Peyer's patch (tissue), 4 donors: ENCODE results near the gene NLGN1. TPM values are rescaled to one million over a fixed set of nuclear protein-coding genes. Genes with fewer than 3 reads are reported as not detected.

ENCODE experiments used
- DNase-seq, 3 donors: peaks; one replicate each; pipeline ENCODE4 v3.0.0-alpha.2; 2017 to 2019
- H3K27ac ChIP-seq, 4 donors: fragments of 200-600 bp; sonication (generic); one replicate each; pipeline ENCODE4 v1.5.1; 2016 to 2019
- H3K27me3 ChIP-seq, 2 donors: fragments of 200-600 bp; sonication (generic); one replicate each; pipeline ENCODE4 v1.5.1; 2019
- H3K36me3 ChIP-seq, 3 donors: fragments of 200-600 bp; sonication (generic); one replicate each; pipeline ENCODE4 v1.5.1; 2016 to 2019
- H3K4me1 ChIP-seq, 4 donors: fragments of 200-600 bp; sonication (generic); one replicate each; pipeline ENCODE4 v1.5.1; 2016 to 2019
- H3K4me3 ChIP-seq, 4 donors: fragments of 200-600 bp; sonication (generic); 1 replicate in 3 of 4; 2 replicates in 1 of 4; pipeline ENCODE4 v1.5.1; 2016 to 2019; ENCODE audit warnings: mild to moderate bottlenecking in 1 of 4
- H3K9me3 ChIP-seq, 4 donors: fragments of 200-600 bp; sonication (generic); one replicate each; pipeline ENCODE4 v1.5.1; 2016 to 2019; ENCODE audit warnings: mild to moderate bottlenecking in 1 of 4
- POLR2A ChIP-seq, 2 donors: fragments of 450-650 bp; IDR thresholded peaks; one replicate each; pipeline ENCODE4 v1.5.1; 2017; ENCODE audit warnings: antibody characterized with exemption in 2 of 2, mild to moderate bottlenecking in 2 of 2, moderate library complexity in 2 of 2
- total RNA-seq, 4 donors: library from RNA; depleted of rRNA; stranded (reverse); fragments of >200 nt; gene quantifications; one replicate each; pipeline ENCODE4 v1.1.0, GENCODE V29; 2016
- TF ChIP-seq, protein P1 (sequence below), 6 experiments: fragments of 450-650 bp in 4 of 6; fragments of 200-600 bp in 2 of 6; sonication (generic) in 1 of 6; IDR thresholded peaks; one replicate each; pipeline ENCODE4 v1.5.1; 2017 to 2019; ENCODE audit warnings: antibody characterized with exemption in 6 of 6, mild to moderate bottlenecking in 3 of 6, moderate library complexity in 1 of 6

Gene NLGN1
- total RNA-seq, 4 donors from 2014 or later = 0.18 to 3.3 (median 1.3) TPM

GRCh38 chr3:174168538-174169254, 771.2 kb downstream of the NLGN1 start:
- Histone ChIP-seq H3K4me1 (no peaks in the 10 kb centered on the region), H3K27ac (no peak overlapping the region), H3K9me3 (no peaks in the 10 kb centered on the region), H3K36me3 (no peaks in the 10 kb centered on the region), H3K27me3 (no peaks in the 10 kb centered on the region), H3K4me3 (no peak overlapping the region)
- TF ChIP-seq POLR2A (IDR thresholded peaks at IDR 0.05) = no peak
- TF ChIP-seq, protein P1, sequence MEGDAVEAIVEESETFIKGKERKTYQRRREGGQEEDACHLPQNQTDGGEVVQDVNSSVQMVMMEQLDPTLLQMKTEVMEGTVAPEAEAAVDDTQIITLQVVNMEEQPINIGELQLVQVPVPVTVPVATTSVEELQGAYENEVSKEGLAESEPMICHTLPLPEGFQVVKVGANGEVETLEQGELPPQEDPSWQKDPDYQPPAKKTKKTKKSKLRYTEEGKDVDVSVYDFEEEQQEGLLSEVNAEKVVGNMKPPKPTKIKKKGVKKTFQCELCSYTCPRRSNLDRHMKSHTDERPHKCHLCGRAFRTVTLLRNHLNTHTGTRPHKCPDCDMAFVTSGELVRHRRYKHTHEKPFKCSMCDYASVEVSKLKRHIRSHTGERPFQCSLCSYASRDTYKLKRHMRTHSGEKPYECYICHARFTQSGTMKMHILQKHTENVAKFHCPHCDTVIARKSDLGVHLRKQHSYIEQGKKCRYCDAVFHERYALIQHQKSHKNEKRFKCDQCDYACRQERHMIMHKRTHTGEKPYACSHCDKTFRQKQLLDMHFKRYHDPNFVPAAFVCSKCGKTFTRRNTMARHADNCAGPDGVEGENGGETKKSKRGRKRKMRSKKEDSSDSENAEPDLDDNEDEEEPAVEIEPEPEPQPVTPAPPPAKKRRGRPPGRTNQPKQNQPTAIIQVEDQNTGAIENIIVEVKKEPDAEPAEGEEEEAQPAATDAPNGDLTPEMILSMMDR (IDR thresholded peaks at IDR 0.05) = no peak
- no peak for DNase-seq

DNA sequence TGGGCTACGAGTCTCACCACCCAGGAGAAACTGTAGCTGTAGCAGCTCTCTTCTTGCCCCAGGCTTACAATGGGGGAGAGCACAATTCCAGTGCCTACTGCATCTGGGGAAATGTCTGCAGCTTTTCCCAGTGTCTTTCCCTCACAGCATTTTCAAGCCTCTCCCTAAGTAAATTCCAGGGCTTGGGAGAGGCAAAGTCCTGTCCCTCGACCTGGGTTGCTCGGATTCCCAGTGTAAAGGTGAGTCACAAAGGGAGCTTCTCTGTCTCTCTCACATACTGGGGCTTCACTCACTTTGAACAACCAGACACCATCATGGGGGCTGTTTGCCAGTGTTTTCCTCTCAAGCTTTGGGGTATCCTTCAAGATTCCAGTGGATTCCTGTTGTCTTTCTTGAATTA, 772.2 kb downstream of the NLGN1 start:
- Histone ChIP-seq H3K4me1 (no peaks in the 10 kb centered on the region), H3K9me3 (no peaks in the 10 kb centered on the region), H3K4me3 (no peak overlapping the region), H3K36me3 (no peaks in the 10 kb centered on the region), H3K27me3 (no peaks in the 10 kb centered on the region), H3K27ac (no peak overlapping the region)
- no peak for DNase-seq
- no peak for TF ChIP-seq POLR2A (IDR thresholded peaks at IDR 0.05)
- TF ChIP-seq, protein P1 (IDR thresholded peaks at IDR 0.05) = no peak

DNA sequence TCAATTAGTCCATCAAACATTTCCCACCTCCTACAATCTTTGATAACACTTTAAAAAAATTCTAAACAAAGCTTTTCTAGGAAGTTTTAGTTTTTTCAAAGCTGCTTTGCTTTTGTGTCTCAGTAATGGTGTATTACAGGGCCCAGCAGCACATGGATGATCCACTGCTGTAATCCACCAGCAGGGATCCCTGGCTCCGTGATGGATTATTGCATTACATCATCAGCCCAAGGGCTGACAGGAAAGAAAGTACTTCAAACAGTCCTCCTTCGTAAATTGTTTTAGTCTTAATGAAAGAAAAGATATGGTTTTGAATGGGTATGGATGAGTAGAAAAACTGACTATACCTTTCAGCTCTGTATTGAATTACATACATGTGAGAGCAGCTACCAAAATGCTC, 772.7 kb downstream of the NLGN1 start:
- Histone ChIP-seq H3K36me3 (no peaks in the 10 kb centered on the region), H3K9me3 (no peaks in the 10 kb centered on the region), H3K27ac (no peak overlapping the region), H3K27me3 (no peaks in the 10 kb centered on the region), H3K4me1 (no peaks in the 10 kb centered on the region), H3K4me3 (no peak overlapping the region)
- DNase-seq = no peak
- TF ChIP-seq POLR2A (IDR thresholded peaks at IDR 0.05) = no peak
- TF ChIP-seq, protein P1 (IDR thresholded peaks at IDR 0.05) = no peak

DNA sequence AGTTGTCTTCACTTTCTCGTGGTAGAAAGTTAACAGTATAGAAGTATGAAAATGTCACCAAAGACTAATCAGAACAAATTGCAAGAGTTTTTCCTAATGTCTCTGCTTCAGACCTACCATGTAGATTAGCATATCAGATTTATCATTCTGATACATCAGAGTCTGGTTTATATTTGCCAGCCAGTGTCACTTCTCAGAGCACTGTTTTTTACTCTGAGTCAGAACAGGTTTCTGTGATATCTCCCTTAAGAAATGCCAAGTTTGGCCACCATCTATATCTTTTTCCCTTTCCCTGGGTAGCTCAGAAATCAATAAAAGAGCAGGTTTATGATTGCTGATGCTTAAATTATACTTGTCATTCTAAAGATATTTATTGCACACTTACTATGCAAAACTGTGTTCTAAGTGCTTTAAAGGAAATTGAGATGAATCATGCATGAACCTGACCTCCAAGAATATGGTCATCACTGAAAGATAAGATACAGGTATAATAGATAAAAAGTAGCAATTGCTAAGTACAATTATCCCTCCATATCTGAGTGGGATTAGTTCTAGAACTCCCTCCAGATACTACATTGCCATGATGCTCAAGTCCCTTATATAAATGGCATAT, 788.9 kb downstream of the NLGN1 start:
- H3K4me1 ChIP-seq = no peaks in the 10 kb centered on the region
- no peak for DNase-seq
- TF ChIP-seq POLR2A (IDR thresholded peaks at IDR 0.05) = no peak
- TF ChIP-seq, protein P1 (IDR thresholded peaks at IDR 0.05) = no peak
- no peaks in the 10 kb centered on the region for H3K36me3 ChIP-seq
- H3K4me3 ChIP-seq = no peak overlapping the region
- no peaks in the 10 kb centered on the region for H3K27me3 ChIP-seq
- H3K9me3 ChIP-seq = no peaks in the 10 kb centered on the region
- H3K27ac ChIP-seq = no peak overlapping the region

DNA sequence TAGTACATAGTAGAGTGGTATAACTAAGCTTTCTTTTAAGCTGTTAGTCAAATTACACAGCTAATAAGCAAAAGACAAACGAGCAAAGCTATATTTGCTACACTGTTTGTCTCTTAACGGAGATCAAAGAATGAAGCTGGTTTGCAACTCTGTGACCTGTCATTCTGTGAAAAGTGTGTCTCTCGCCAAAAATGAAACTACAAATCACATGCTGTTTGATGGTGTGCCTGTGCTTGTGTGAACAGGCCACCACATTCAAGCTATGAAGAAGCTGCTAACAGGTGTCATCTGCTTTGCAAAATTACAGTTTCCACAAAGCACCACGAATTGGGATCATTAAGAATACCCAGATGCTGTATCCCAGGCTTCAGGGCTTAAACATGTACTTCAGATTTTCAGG, 793.8 kb downstream of the NLGN1 start:
- no peak for DNase-seq
- TF ChIP-seq, protein P1 (IDR thresholded peaks at IDR 0.05) = no peak
- TF ChIP-seq POLR2A (IDR thresholded peaks at IDR 0.05) = no peak
- no peaks in the 10 kb centered on the region for H3K4me1 ChIP-seq
- no peaks in the 10 kb centered on the region for H3K36me3 ChIP-seq
- H3K4me3 ChIP-seq = no peak overlapping the region
- no peaks in the 10 kb centered on the region for H3K27me3 ChIP-seq
- H3K27ac ChIP-seq = no peak overlapping the region
- H3K9me3 ChIP-seq = no peaks in the 10 kb centered on the region
